Stimulated activated CD4-positive, alpha-beta T cell treated with anti-CD3 and anti-CD28 coated beads, Interleukin-2, amount 100 ng/mL, for 24 hours (primary cell): ENCODE results near the gene SIGLEC14.
"Not testable (repeated sequence)": the region's sequence is repeated elsewhere in the genome, so short reads cannot be mapped to it uniquely, and the experiment has no call there.

Source experiments
- DNase-seq, 2 donors: peaks; one replicate each; pipeline ENCODE4 v3.0.0-alpha.2; 2020

The SIGLEC14 gene

GRCh38 chr19:51646730-51647129 is at the start of gene SIGLEC14:
Gene SIGLEC14 (minus strand): TSS chr19:51646825. CDS start chr19:51646759, 66 bp downstream.
- DNase-seq, result not testable (repeated sequence)

GRCh38 chr19:51695702-51696315 is 49.2 kb upstream of the SIGLEC14 start:
- peak in 1 of 2 donors; percentile 12 for DNase-seq

GRCh38 chr19:51695088-51695487 is 48.5 kb upstream of the SIGLEC14 start:
- no peak for DNase-seq

- DNase-seq, result no peak
Measured at GRCh38 chr19:51694318-51695085, 47.9 kb upstream of the SIGLEC14 start.

GRCh38 chr19:51693819-51694218 is 47.2 kb upstream of the SIGLEC14 start:
- no peak for DNase-seq

- no peak for DNase-seq
Measured at GRCh38 chr19:51693260-51693659, 46.6 kb upstream of the SIGLEC14 start, which contains the start of gene SPACA6. Gene SPACA6 (plus strand): TSS chr19:51693330. CDS start chr19:51693527, 197 bp downstream.

- no peak for DNase-seq
Measured at GRCh38 chr19:51692468-51692867, 45.8 kb upstream of the SIGLEC14 start.

- peak in 1 of 2 donors; percentile 12 for DNase-seq
Measured at GRCh38 chr19:51691584-51692428, 45.2 kb upstream of the SIGLEC14 start.

GRCh38 chr19:51691074-51691583 is 44.5 kb upstream of the SIGLEC14 start:
- DNase-seq, result peak in 1 of 2 donors; percentile 2

GRCh38 chr19:51690454-51691073 is 43.9 kb upstream of the SIGLEC14 start:
- DNase-seq, result peak; percentile 72 to 73

GRCh38 chr19:51689751-51690453 is 43.3 kb upstream of the SIGLEC14 start:
- peak in 1 of 2 donors; percentile 20 for DNase-seq

- DNase-seq, result peak; percentile 21 to 28
Measured at GRCh38 chr19:51688671-51689571, 42.3 kb upstream of the SIGLEC14 start.

- no peak for DNase-seq
Measured at GRCh38 chr19:51687791-51688670, 41.4 kb upstream of the SIGLEC14 start.

GRCh38 chr19:51686171-51686570 is 39.5 kb upstream of the SIGLEC14 start:
- no peak for DNase-seq

GRCh38 chr19:51681286-51681941 is 34.8 kb upstream of the SIGLEC14 start:
- no peak for DNase-seq

- DNase-seq, result no peak
Measured at GRCh38 chr19:51680474-51680873, 33.8 kb upstream of the SIGLEC14 start.

GRCh38 chr19:51676566-51677083 is 30.0 kb upstream of the SIGLEC14 start:
- peak in 1 of 2 donors; percentile 20 for DNase-seq

- not testable (repeated sequence) for DNase-seq
Measured at GRCh38 chr19:51675911-51676565, 29.4 kb upstream of the SIGLEC14 start.
